ENCODE results near the gene ZFYVE19.

ZFYVE19 gene

GRCh38 chr15:40819048-40819447, 12.2 kb downstream of the ZFYVE19 start:
- DNase-seq = no peak

DNA sequence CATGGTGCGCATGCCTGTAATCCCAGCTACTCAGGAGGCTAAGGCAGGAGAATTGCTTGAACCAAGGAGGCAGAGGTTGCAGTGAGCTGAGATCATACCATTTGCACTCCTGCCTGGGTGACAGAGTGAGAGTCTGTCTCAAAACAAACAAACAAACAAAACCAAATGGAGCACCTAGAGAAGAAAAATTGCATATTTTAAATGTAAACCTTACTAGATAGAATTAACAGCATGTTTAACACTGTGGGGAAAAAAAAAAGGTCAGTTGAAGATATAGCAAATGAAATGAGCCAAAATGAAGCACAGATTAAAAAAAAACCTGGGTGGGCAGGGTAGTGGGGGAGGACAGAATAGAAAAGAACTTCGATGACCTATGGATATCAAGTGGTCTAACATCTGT, 14.3 kb downstream of the ZFYVE19 start:
- DNase-seq = no peak

DNA sequence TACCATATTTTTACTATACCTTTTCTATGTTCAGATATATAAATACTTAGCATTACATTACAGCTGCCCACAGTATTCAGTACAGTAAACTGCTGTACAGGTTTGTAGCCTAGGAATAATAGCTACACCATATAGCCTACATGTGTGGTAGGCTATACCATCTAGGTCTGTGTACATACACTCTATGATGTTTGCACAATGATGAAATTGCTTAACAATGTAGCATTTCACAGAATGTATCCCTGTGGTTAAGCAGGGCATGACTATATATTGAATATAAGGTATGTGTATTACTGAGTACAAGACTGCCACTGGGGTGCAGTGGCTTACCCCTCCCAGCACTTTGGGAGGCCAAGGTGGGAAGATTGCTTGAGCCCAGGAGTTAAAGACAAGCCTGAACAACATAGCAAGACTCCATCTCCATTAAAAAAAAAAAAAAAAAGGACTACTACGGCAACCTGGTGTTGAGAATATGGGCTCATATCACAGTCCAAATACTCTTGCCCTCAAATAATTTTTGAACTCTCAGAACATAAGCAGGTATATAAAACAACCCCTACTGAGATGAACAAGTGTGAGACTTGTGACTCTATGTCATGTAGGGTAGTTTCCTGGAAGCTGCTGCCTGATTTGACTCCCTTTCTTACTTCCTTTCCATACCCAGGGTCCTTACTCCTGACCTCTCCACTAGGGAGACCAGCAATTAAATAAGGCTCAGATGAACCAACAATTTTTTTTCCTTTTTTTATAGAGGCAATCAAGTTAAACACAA, 16.9 kb downstream of the ZFYVE19 start:
- DNase-seq = no peak

GRCh38 chr15:40825661-40826422, 19.0 kb downstream of the ZFYVE19 start:
- DNase-seq = no peak

- no peak for DNase-seq
Observed at GRCh38 chr15:40826423-40827075, 19.7 kb downstream of the ZFYVE19 start.

- no peak for DNase-seq
Observed at GRCh38 chr15:40828447-40829036, 21.7 kb downstream of the ZFYVE19 start, which contains the start of gene PPP1R14D. Gene PPP1R14D (minus strand): TSS chr15:40828708. CDS start chr15:40828641, 67 bp downstream.

DNA sequence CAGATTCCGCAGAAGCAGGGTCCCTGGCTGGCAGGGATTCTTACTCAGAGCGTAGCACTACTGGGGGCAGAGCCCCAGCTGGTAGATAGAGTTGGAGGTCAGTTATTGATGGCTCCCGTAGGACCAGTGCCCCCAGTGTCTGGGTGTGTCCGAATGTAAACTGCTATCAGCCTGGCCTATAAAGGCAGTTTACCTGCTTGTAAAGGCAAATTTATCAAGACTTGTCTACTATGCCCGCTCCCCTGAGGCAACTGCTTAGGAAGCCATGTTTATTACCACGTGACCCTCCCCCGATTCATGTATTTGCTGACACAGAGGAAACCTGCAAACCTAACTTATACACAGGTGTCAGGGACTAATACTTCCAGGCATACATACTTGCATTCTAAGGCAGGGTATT, 22.2 kb downstream of the ZFYVE19 start:
- no peak for DNase-seq

DNA sequence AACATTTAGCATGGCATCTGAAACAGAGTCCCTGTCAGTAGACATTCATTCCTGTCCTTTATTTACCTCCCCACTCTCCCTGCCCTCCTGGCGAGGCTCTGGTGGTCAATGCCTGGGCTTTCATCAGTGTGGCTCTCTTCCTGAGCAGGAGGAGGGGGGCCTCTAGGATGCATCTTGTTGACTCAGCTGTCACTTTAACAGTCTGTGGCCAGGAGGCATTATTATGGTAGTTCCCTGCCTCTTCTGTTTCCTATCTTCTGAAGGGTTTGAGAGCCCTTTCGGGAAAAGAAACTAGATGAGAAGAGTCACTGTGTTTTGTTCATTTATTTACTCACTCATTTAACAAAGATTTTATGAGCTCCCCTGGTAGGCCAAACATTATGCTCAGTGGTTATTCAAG, 24.0 kb downstream of the ZFYVE19 start:
- peak; percentile 81 for DNase-seq

- no peak for DNase-seq
Observed at GRCh38 chr15:40831861-40832260, 25.0 kb downstream of the ZFYVE19 start.

DNA sequence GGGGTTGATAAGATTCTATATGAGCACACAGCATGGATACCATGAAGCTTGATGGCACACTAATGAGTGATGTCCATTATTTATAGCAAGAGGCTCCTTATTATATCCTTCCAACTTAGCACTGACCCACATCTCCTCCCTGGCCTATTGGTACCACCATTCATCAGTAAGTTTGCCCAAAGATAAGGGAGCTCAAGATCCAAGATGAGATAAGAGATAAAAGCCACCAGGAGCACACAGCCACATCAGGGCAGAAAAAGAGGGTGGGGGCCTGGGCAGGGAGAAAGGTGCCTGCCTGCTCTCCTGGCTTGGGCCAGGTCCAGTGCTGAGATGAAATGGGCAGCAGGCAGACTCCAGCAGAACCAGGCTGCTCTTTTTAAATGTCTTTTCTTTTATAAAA, 26.0 kb downstream of the ZFYVE19 start:
- no peak for DNase-seq

DNA sequence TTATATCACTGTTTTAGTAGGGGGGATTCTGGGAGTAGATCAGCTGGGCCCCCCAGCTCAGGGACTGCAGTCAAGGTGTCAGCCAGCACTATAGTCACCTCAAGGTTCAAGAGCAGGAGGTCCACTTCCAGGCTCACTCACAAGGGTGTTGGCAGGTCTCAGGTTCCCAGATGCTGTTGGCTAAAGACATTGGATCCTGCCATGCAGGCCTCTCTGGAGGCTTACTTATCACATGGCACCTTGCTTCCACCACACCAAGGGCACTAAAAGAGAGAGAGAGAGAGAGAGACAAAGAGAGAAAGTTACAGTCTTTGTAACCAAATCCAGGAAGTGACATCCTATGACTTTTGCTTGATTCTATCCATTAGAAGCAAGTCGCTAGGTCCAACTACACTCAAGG, 29.1 kb downstream of the ZFYVE19 start:
- DNase-seq = no peak

- no peak for DNase-seq
Observed at GRCh38 chr15:40838756-40839155, 31.9 kb downstream of the ZFYVE19 start.

DNA sequence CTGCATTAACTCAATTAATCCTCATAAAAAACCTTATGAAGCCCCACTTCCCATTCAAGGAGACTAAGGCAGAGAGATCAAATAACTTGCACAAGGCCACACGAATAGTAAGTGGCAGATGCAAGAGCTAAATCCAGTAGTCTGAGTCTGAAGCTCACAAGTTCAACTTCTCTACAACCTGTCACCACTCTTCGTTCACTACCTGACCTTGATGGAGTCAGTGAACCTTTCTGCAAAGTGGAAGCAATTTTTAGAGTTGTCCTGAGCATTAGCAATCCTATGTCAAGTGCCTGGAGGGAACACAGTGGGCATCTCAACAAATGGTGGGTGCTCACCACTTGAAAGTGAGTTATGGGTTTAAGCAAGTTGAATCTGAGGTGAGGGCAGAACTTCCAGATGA, 34.9 kb downstream of the ZFYVE19 start:
- DNase-seq = no peak

GRCh38 chr15:40843261-40843884, 36.5 kb downstream of the ZFYVE19 start:
- DNase-seq = no peak

GRCh38 chr15:40843885-40844695, 37.2 kb downstream of the ZFYVE19 start, which contains the start of gene SPINT1:
Gene SPINT1 (plus strand): TSS chr15:40844048. CDS start chr15:40844555, 507 bp downstream.
- peak; percentile 23 for DNase-seq

GRCh38 chr15:40844696-40845030, 37.8 kb downstream of the ZFYVE19 start:
- peak; percentile 8 for DNase-seq

GRCh38 chr15:40845036-40845435, 38.1 kb downstream of the ZFYVE19 start:
- DNase-seq = no peak

DNA sequence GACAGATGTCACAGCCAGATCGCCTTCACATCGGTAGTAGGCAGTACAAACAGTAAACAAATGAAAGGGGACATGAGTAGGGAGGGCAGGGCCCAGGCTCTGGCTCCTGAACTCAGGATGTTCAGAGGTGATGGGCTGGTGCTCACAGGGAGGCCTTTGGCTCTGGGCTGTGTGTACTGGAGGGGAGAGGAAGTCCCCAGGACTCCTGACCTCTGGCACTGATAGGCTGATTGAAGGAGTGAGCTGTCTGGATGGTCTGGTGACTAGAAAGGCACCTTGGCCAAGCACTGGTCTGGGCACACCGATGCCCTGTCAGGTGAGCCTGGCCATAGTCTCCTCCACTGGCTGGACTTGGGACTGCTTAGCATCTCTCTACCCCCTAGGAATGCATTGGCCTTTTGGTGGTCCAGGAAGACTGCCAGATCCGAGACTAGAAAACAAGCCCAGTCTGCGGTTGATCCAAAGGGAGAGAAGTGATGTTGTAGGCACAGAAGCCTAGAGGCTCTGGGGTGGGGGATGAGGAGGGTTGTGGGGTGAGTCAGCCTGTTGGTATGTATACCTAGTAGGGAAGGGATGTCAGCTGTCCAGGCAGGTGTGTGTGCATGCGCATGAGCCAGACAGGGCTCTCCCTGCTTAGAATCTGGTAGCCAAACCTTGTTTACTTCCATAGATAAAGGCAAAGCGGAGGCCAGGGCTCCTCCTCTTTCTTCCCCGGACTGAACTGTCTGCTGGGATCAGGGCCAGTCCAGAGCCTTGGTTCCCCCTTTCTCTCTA, 38.8 kb downstream of the ZFYVE19 start:
- peak; percentile 26 for DNase-seq

- DNase-seq = no peak
Observed at GRCh38 chr15:40846841-40847222, 39.9 kb downstream of the ZFYVE19 start.

GRCh38 chr15:40847223-40847961, 40.5 kb downstream of the ZFYVE19 start:
- peak; percentile 47 for DNase-seq

All from COR-L47 (cell line).